Neural crest cell (in vitro differentiated cells): Measurements from ENCODE around the gene FLRT1. TPM values are rescaled to one million over a fixed set of nuclear protein-coding genes. Genes with fewer than 3 reads are reported as not detected.

ENCODE experiments used
- DNase-seq: peaks from one replicate; pipeline ENCODE4 v3.0.0; 2021; ENCODE audit warnings: low read depth, mixed read lengths, low spot score
- H3K27ac Mint-ChIP-seq: one replicate; pipeline ENCODE4 v1.8.0; 2021; ENCODE audit warnings: mild to moderate bottlenecking, mixed read lengths; ENCODE audit not compliant: unreplicated experiment
- H3K27me3 Mint-ChIP-seq: 2 replicates; pipeline ENCODE4 v1.8.0; 2021; ENCODE audit warnings: low read depth, mild to moderate bottlenecking, mixed read lengths
- H3K36me3 Mint-ChIP-seq: 2 replicates; pipeline ENCODE4 v1.8.0; 2021; ENCODE audit warnings: low read depth, mild to moderate bottlenecking, mixed read lengths
- H3K4me1 Mint-ChIP-seq: 2 replicates; pipeline ENCODE4 v1.8.0; 2021; ENCODE audit warnings: mixed read lengths
- H3K4me3 Mint-ChIP-seq: one replicate; pipeline ENCODE4 v1.8.0; 2021; ENCODE audit warnings: mild to moderate bottlenecking, mixed read lengths
- H3K9me3 Mint-ChIP-seq: 2 replicates; pipeline ENCODE4 v1.8.0; 2021; ENCODE audit warnings: mixed read lengths
- CTCF ChIP-seq: fragments of 200-600 bp; sonication (generic); conservative IDR thresholded peaks from 2 replicates; pipeline ENCODE4 v1.5.0; 2021; ENCODE audit warnings: antibody characterized with exemption, mild to moderate bottlenecking
- total RNA-seq: library from RNA; stranded (reverse); gene quantifications from 2 replicates; pipeline ENCODE4 v1.2.1, GENCODE V29; 2021

The FLRT1 gene
- total RNA-seq, 1 donor from 2014 or later, result 3.0 TPM

- Mint-ChIP-seq H3K9me3 (no peaks in the 10 kb centered on the region), H3K4me1 (peaks cover 45% of the 10 kb centered on the region), H3K27ac (no peak overlapping the region), H3K27me3 (peaks cover 15% of the 10 kb centered on the region), H3K4me3 (no peak overlapping the region), H3K36me3 (no peaks in the 10 kb centered on the region)
- TF ChIP-seq CTCF, result no peak
- DNase-seq, result no peak
Measured at GRCh38 chr11:64065712-64066111, 30.0 kb downstream of the FLRT1 start.

GRCh38 chr11:64067230-64067993 is 31.7 kb downstream of the FLRT1 start:
- TF ChIP-seq CTCF, result no peak
- Mint-ChIP-seq H3K4me3 (no peak overlapping the region), H3K27ac (no peak overlapping the region), H3K36me3 (no peaks in the 10 kb centered on the region), H3K4me1 (peaks cover 45% of the 10 kb centered on the region), H3K27me3 (peaks cover 11% of the 10 kb centered on the region), H3K9me3 (no peaks in the 10 kb centered on the region)
- DNase-seq, result no peak

- Mint-ChIP-seq H3K9me3 (no peaks in the 10 kb centered on the region), H3K27me3 (peaks cover 3% of the 10 kb centered on the region)
Measured at GRCh38 chr11:64068705-64069400, 33.1 kb downstream of the FLRT1 start.

GRCh38 chr11:64069401-64070313 is 33.9 kb downstream of the FLRT1 start:
- H3K9me3 Mint-ChIP-seq, result no peaks in the 10 kb centered on the region
- peaks cover 30% of the 10 kb centered on the region for H3K4me1 Mint-ChIP-seq
- TF ChIP-seq CTCF, result no peak
- no peak overlapping the region for H3K4me3 Mint-ChIP-seq
- DNase-seq, result no peak
- H3K27me3 Mint-ChIP-seq, result no peaks in the 10 kb centered on the region
- no peak overlapping the region for H3K27ac Mint-ChIP-seq
- no peaks in the 10 kb centered on the region for H3K36me3 Mint-ChIP-seq

More at GRCh38 chr11:64068705-64069400, 33.1 kb downstream of the FLRT1 start:
- no peak for DNase-seq
- Mint-ChIP-seq H3K4me3 (no peak overlapping the region), H3K36me3 (no peaks in the 10 kb centered on the region), H3K27ac (no peak overlapping the region), H3K4me1 (peaks cover 34% of the 10 kb centered on the region)
- no peak for TF ChIP-seq CTCF

GRCh38 chr11:64070314-64070681 is 34.6 kb downstream of the FLRT1 start:
- H3K27ac Mint-ChIP-seq, result no peak overlapping the region
- H3K4me1 Mint-ChIP-seq, result peaks cover 30% of the 10 kb centered on the region
- H3K36me3 Mint-ChIP-seq, result no peaks in the 10 kb centered on the region
- H3K27me3 Mint-ChIP-seq, result no peaks in the 10 kb centered on the region
- TF ChIP-seq CTCF, result no peak
- DNase-seq, result no peak
- H3K4me3 Mint-ChIP-seq, result no peak overlapping the region
- H3K9me3 Mint-ChIP-seq, result no peaks in the 10 kb centered on the region
